CD4-positive, alpha-beta T cell treated with Interferon gamma for 1 hour (primary cell): Measurements from ENCODE around the gene STIM1.

ENCODE experiments used
- DNase-seq: peaks from one replicate; pipeline ENCODE4 v3.0.0-alpha.2; 2020

The STIM1 gene

GRCh38 chr11:3925513-3925912 lies 70.0 kb downstream of the STIM1 start:
- DNase-seq = no peak

DNA sequence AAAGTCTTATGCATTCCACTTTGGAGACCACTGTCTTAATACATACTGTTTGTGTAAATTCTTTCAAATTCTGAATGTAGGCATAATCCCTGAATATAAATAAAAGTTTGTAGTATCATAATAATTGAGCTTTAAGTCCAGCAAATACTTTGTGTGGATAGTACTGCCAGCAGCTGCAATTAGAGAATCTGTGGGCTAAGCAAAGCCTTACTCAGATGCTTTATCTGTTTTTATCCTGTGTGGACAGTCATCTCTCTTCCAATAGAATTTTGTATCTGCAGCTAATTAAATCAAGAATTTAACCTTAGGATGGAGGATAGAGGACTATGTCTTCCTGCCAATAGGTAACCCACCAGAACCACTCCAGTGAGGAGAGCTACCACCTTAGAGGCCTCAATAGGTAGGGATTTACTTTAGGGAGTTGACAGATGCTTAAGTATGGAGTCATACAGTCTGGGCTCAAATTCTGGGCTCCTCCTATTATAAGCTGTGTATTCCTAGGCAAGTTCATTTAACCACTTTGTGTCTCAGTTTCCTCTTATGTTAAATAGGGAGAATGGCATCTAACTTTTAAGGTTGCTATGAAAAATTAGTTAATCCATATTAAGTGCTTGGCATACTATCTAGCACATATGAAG lies 71.1 kb downstream of the STIM1 start:
- DNase-seq = no peak

DNA sequence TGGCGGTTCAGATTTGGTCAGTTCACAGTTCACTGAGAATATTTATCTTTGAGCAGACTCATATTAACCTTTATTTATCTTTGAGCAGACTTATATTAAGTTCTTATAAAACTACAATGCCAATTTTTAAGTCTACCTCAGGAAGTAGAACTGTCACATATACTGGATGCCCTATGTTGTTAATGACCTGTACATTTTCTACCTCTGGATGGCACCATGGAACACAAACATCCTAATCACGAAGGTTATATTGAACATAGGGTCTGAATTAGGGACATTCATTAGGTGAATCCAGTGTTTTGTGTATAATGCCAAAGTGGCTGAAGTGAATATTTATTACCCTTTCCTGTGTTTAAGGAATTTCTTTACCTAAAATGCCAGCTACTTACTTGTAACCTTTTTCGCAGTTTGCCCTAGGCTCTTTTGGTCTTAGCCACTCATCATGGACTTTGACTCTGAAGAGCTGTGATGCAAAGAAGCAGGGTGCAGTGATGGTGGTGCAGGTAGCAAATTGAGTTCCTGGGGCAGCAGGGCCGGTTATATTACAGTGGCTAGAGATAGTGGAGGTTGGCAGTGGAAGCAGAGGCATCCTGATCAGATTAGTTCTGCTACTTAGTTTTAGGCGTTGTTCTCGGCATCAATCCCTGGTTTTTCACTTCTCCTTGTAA lies 71.8 kb downstream of the STIM1 start:
- DNase-seq = no peak

DNA sequence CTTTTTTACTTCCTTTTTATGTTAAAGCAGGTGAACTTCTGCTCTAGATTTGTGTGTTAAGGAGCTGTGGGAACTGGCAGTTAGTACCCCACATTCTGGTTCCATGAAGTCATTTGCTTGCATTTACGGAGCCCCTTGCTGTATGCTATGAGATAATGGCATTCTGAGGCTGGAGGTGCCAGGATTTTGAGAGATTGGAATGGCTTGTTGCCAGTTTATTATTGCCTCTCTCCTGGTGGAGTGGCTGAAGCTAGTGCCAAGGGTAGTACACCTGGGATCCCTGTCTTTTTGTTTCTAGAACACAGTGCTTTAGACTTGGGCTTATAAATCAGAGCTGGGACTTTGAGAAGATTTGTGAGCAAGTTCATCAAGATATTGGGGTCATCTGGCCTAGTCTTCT lies 73.8 kb downstream of the STIM1 start:
- no peak for DNase-seq

GRCh38 chr11:3929649-3930048 lies 74.2 kb downstream of the STIM1 start:
- no peak for DNase-seq

DNA sequence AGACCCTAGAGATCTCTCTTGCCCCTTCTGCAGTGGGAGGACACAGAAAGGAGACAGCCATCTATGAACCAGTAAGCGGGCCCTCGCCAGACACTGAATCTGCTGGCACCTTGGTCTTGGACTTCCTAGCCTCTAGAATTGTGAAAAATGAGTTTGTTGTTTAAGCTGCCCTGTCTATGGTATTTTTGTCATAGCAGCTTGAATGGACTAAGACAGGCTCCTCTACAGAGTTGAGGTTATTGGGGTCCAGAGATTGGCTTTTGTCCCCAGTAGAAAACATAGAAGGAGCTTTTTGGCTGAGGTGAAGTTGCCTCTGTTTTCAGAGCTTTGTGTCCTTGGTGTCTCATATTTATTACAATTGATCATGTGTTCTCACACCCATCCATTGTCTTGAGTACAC lies 77.2 kb downstream of the STIM1 start:
- no peak for DNase-seq

GRCh38 chr11:3933165-3933628 lies 77.7 kb downstream of the STIM1 start:
- DNase-seq = no peak

DNA sequence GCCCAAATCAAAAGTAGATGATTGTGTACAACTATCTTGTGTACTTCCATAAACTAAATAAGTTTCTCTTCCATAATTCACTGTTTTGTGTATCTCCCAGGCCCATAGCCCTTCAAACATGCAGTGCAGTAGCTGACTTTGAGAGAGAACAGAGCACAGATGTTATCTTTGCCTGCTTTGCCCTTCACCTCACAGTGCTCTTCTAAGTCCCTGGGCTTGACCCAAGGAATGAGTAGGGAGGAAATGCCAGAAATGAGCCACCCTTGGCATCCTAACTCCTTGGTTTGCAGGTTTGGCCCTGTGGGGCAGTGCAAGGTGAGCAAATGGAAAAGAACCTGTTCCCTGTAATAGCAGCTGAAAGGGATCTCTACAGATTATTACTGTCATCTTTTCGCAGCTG lies 79.2 kb downstream of the STIM1 start:
- DNase-seq = no peak

DNA sequence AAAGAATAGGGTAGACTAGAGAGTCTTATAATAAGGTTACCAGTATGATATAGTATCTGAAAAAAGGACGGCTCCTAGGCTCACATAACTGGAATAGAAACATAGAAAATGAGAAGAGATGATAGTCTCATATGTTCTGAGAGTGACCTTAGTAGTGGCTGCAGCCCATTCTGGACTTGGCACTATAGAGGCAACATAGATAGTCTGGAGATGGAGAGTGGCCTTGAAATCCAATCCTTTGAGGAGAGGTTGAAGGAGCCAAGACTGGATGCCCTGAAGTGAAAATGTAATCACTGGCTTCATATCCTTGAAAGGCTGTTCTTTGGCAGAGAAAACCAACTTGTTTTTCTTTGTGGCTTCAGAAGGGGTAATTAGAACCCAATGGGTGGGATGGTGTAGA lies 81.1 kb downstream of the STIM1 start:
- no peak for DNase-seq

GRCh38 chr11:3939211-3939610 lies 83.7 kb downstream of the STIM1 start:
- no peak for DNase-seq

- no peak for DNase-seq
Measured at GRCh38 chr11:3939651-3940190, 84.3 kb downstream of the STIM1 start.

DNA sequence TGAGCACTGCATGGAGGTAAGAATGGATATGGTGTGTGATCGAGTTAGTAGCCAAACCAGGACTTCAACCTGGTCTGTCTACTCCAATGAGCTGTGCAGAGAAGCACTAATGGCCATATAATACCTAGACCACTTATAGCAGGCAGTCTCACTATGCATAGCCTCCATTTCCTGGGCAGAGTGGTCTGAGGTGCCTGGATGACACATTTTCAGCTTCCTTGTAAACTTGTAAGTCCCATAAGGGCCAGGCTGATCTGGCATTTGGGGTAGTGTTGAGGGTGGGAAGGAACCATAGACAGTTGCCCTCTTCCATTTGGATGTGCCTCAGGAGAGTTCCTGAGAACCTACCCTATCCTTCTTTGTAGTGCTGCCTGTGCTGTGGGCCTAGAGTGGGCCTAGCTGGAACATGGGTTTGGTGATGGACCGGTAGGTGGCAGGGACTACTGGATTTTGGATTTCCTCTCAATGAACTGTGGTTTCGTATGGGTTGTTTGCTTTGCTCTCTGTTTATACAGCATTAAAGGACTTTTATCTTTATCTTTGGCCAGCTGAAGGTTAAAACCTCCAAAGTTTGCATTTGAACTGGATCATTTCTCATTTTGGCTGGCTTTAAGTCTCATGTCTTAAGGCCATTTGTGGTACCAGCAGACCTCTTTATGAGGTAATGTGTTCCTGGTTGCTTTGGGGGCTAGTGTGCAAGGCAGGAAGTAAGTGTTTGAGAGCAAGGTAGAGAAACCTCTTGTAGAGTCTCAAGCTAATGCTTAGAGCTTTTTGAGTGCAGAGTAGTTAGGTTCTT lies 86.9 kb downstream of the STIM1 start:
- no peak for DNase-seq

- DNase-seq = no peak
Measured at GRCh38 chr11:3942956-3943497, 87.6 kb downstream of the STIM1 start.

- DNase-seq = no peak
Measured at GRCh38 chr11:3944198-3944597, 88.7 kb downstream of the STIM1 start.

- no peak for DNase-seq
Measured at GRCh38 chr11:3946455-3947017, 91.1 kb downstream of the STIM1 start.

DNA sequence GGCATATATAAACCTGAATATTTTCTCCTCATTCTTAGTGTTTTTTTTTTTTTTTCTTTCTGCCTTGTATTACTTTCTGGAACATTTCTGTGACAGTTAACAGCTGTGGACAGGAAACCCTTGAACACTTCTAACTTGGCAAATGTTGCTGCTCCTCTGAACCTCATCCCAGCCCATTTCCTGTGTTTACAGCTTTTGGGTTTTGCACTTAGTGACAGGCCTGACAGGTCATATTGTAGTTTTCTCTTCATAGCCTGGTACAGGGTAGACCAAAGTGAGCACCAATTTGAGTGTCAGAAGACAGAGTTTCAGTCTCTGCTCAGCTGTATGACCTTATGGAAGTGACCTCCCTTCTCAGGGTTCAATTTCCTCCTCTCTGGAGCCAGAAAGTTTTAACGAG lies 91.6 kb downstream of the STIM1 start:
- DNase-seq = peak; percentile 56

GRCh38 chr11:3949125-3949524 lies 93.7 kb downstream of the STIM1 start:
- DNase-seq = no peak

DNA sequence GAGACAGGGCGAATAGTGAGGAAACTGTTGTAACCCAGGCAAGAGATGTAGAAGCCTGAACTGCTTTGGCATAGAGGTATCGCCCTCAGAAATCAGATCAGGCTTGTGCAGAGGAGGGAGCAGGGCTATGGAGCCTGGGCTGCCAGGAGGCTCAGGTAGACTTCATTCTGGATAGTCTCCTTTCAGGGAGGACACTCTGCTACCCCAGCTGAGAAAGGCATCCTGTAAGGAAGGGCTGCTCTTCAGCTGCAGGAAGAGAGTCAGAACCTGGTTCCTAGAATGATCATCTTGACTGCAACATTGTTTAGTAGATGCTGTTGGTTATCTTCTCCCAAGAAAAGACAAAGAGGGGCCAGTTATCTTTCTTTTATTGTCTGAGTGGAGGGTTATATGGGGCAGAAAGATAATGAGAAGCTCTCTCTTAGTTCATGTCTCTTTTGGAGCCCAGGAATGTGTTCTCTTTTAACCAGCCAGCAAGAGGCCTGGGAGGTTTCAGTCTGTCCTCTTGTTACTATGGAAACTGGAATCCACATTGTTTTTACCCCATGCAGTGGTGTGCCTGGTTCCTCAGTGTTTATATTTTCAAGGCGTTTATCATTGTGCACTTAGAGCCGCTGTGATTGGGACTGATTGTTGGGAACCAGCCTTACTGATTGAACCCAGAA lies 95.7 kb downstream of the STIM1 start:
- no peak for DNase-seq

GRCh38 chr11:3952715-3953114 lies 97.3 kb downstream of the STIM1 start:
- no peak for DNase-seq

GRCh38 chr11:3953327-3953726 lies 97.9 kb downstream of the STIM1 start:
- DNase-seq = no peak

GRCh38 chr11:3954448-3955298 lies 99.2 kb downstream of the STIM1 start:
- no peak for DNase-seq

- no peak for DNase-seq
Measured at GRCh38 chr11:3955299-3955665, 99.8 kb downstream of the STIM1 start.
